HG02943 (cell line): Measurements from ENCODE around the gene TSPEAR.
"Not testable (repeated sequence)": the region's sequence is repeated elsewhere in the genome, so short reads cannot be mapped to it uniquely, and the experiment has no call there.

Experiments
- ATAC-seq: cut with Tn5 transposase; IDR thresholded peaks from one replicate; pipeline ENCODE4 v1.9.1; 2021; ENCODE audit warnings: mild to moderate bottlenecking, low read depth, moderate library complexity; ENCODE audit not compliant: unreplicated experiment

Gene TSPEAR

GRCh38 chr21:44483288-44484237 is 227.8 kb downstream of the TSPEAR start:
- ATAC-seq = no peak

- ATAC-seq = no peak
Measured at GRCh38 chr21:44482581-44483287, 228.6 kb downstream of the TSPEAR start.

DNA sequence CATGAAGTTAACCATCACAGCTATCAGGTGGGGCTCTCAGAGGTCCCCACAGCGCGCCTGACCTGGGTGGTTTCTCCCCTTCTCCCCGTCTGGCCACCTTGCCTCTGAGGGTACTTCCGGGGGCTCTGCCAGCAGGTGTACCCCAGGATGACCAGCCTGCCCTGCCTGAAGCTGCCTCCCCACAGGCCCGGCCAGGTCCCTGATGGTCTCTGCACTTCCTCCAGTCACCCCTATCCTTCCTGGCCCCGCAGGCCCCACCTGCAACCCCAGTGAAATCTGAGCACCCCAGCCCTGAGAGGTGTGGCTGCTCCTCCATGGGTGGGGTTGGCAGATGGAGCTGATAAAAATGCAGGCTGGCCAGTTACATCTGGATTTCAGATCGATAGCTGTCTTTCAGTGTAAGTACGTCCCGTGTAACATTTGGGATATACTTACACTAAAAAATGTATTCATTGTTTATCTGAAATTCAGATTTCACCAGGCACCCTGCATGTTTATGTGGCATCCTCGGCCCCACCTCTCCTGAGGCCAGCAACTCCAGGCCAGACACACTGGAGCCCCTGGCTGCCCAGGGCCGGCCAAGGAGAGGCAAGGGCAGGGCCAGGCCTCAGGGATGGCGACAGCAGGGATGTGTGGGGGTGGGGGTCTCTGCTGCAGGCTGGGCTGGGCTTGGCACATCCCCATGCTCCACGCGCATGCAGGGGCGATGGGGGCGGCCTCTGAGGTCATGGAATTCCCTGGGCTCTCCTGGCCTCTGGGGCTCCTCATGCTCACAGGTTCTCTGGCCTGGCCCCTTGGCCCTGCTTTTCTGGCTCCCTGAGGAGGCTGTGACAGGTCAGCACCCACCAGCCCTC is 230.9 kb downstream of the TSPEAR start:
- ATAC-seq = no peak

- not testable (repeated sequence) for ATAC-seq
Measured at GRCh38 chr21:44479556-44480199, 231.7 kb downstream of the TSPEAR start.

- no peak for ATAC-seq
Measured at GRCh38 chr21:44478801-44479167, 232.6 kb downstream of the TSPEAR start.

GRCh38 chr21:44478124-44478800 is 233.1 kb downstream of the TSPEAR start:
- ATAC-seq = no peak

- no peak for ATAC-seq
Measured at GRCh38 chr21:44477712-44478111, 233.7 kb downstream of the TSPEAR start.

DNA sequence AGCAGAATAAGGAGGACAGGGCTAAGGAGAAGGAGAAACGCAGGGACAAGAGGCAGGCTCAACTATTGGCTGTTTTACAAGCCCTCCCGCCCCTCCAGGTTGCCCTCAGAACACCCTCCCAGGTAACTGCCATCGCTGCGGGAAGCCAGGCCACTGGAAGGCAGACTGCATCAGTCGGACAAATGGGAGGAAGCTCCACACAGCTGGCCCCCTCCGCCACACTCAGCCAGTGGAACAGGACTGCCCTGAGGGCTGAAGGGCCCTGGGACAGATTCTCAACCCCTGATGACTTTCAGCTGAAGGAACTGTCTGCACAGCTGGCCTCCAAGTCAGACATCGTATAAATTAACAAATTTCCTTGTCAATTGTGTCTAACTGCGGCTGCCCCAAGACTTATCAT is 234.2 kb downstream of the TSPEAR start:
- no peak for ATAC-seq

DNA sequence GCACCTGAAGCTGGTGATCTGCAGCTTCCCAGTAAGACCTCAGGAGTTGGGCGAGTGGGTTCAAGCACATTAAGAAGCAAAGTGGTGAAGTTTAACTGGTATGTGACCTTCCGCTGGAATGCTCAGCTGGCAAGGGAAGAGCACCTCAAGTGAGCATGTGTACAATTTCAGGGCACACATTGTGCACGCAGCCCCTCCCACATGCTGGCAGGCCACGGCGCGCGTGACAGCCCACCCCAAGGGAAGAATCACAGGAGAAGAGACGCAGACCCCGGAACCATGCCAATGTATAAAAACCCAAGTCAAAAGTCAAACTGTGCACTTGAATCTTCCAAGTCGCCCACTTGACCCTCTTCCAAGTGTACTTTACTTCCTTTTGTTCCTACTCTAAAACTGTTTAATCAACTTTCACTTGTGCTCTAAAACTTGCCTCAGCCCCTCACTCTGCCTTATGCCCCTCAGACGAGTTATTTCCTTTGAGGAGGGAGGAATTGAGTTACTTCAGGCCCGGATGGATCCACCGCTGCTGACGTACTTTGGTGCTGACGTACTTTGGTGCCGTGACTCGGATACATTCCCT is 236.0 kb downstream of the TSPEAR start:
- ATAC-seq = no peak

GRCh38 chr21:44473915-44474555 is 237.3 kb downstream of the TSPEAR start:
- no peak for ATAC-seq

- no peak for ATAC-seq
Measured at GRCh38 chr21:44471996-44472395, 239.4 kb downstream of the TSPEAR start.

- ATAC-seq = no peak
Measured at GRCh38 chr21:44471341-44471740, 240.0 kb downstream of the TSPEAR start.

GRCh38 chr21:44467859-44468195 is 243.5 kb downstream of the TSPEAR start:
- no peak for ATAC-seq

DNA sequence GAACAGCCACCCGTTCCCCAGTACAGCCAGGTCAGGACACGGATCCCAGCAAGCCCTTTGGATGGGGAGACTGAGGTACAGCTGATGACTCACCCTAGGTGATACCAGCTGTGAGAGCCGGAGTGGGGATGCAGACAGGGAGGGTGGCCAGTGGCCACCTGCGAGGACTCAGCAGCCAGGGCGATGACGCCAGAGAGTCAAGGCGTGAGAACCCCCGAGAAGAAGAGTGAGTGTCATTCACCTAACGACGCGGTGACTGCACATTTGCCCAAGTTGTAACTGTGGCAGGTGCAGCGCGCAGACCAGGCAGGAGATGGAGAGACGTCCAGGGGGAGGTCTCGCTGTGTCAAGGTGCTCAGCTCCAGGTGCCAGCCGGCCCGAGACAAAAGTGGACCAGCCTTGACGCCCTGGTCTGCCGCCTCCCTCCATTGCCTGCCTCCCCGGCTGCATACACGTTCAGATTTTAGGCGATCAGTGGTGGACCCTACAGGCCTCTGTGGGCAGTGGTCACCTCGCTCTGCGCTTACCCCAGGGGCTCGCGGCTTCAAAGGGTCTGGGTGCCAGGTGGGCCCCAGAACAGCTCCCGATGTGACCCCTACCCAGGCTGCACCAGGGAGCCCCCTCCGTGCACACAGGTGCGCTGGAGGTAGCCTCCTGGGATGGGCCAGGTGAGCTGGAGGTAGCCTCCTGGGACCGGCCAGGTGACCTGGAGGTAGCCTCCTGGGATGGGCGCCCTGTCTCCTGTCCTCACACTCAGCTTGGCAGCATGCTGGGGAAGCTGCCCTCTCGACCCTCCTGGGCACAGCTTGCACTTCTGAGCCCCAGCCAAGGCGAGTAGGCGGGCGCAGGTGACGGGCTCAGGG is 244.1 kb downstream of the TSPEAR start:
- no peak for ATAC-seq

- no peak for ATAC-seq
Measured at GRCh38 chr21:44466351-44466954, 244.9 kb downstream of the TSPEAR start.

DNA sequence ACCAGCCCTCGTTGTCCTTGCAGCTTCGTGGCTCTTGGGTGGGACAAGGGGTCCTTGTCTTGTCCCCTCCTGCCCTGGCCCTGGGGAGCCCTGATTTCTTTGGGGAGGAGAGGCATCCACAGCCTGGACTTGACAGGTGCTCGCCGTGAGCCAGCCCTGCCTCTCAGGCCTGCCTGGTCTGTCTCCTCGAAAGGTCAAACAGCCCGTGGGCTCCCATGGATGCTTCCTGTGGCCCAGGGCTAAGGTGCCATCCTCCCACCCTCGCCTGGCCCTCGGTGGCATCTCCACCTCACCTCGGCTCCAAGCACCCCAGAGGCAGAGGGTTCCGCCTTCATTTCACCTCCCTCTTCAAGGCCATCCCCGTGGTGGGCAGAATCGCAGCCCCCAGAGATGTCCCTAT is 247.0 kb downstream of the TSPEAR start:
- no peak for ATAC-seq

GRCh38 chr21:44463724-44464123 is 247.6 kb downstream of the TSPEAR start:
- ATAC-seq = no peak

GRCh38 chr21:44462834-44463200 is 248.6 kb downstream of the TSPEAR start:
- ATAC-seq = no peak
